NCI-H2107 (cell line): ENCODE results near the gene RNASE12.
"Not testable (repeated sequence)": the region's sequence is repeated elsewhere in the genome, so short reads cannot be mapped to it uniquely, and the experiment has no call there.

Experiments
- DNase-seq: peaks from one replicate; lab custom pipeline; 2025; lab: John Stamatoyannopoulos, UW

Gene RNASE12

DNA sequence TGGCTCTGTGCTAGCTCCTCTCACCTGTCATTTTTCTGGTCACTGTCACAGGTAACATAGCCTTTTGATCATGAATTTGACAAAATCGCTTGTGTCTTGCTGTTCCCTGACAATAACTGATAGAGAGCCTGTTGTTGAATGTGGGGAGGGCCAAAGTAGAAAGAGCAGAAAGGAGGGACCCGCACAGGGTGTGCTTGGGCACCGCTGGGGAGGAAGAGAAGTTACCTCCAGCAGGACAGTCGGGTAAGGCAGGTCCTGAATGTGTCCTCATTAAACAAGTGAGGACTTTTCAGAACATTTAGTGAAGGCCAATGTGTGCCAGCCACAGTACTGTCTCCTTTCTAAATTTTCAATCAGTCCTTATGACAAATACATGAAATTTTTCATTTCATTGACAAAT is at the start of gene RNASE12:
Gene RNASE12, minus strand, starts transcription at position 142 of the 400 bp plus-strand sequence. CDS start 653 bp downstream, outside the sequence.
- no peak for DNase-seq

GRCh38 chr14:20632831-20633691 is 41.9 kb upstream of the RNASE12 start:
- no peak for DNase-seq

DNA sequence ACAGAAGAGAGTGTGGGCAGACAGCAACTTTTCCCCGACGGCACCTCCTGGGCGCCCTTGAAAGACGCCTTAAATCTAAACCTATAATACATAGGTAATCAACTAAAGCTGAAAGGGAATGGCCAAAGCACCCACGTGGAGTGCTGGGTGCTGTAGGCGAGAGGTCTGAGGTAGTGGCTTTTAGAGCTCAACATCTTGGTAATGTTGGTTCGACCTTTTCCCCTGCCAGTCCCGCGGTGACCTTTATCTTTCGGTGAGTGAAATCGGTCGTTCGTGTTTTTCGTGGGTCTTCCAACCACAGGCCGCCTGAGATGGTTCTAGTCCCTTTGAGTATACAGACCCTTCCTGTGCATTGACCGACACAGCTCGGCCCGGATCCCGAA is 41.3 kb upstream of the RNASE12 start:
- DNase-seq: no peak

- DNase-seq: no peak
These were observed 40.8 kb upstream of the RNASE12 start for GRCh38 chr14:20631880-20632389.

DNA sequence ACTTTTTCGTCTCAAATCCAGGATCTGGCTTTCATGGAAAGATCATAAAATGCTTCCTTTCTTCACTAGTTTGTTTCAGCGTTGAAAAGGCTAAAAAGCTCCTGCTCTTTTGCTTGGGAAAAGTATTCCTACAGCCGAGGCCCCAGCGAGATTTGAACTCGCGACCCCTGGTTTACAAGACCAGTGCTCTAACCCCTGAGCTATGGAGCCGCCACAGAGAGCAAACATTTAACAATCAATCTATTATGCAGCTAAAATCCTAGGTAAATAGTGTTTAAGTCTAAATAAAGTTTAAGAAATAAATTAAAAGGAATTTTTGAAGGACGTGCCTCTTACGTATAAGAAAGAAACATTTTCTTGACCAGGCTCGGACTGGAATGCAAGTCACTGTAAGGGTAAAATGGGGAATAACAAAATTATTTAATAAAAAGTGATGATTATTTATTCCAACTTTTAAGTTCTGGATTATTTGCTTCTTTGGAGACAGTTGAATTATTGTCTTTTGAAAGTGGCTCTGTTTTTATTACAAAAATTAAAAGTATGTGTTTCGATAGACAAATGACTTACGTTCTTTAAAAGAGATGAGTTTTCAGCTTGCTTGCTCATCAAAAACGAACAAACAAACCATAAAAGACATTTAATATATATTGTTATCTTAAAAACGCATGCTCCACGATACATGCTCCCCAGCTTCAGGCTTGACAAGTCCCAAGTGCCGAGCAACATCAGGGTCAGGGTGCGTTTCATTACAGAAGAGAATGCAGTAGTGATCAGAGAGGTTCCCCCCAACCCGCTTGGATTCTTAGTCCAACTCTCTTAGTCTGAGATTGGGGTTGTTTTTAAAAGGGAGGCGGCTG is 40.1 kb upstream of the RNASE12 start:
- no peak for DNase-seq

- no peak for DNase-seq
These were observed 39.3 kb upstream of the RNASE12 start for GRCh38 chr14:20630340-20631022.

GRCh38 chr14:20628063-20628854 is 37.1 kb upstream of the RNASE12 start:
- DNase-seq: no peak

DNA sequence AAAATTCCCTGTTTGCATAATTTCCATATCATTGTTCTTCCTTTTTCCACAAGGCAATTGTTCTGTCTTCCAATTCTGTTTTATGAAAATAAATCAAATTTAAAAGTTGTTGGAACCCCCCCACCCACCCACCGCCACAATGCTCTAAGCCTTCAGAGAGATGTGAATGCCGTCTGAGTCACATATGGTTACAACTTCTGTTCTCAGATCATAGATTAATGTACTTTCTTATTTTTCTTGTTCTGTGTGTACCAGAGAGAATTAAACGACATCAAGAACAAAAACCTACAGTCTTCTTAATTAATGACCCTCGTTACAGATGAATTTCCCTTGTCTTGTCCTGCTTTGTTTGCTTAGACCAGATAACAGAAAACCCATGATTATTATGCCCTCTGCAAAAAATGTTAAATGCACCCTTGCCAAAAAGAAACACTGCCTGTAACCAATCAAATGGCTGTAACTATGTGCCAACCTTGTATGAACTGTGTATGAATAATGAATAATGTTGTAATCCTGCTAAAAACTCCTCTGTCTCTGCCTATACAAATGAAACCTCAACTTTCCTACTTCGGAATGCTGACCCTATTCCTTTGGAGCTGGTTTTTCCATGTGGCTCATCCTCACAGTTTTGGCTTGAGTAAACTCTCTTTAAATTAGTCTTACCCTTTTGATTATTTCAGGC is 36.3 kb upstream of the RNASE12 start:
- DNase-seq: no peak

GRCh38 chr14:20626274-20626673 is 35.1 kb upstream of the RNASE12 start:
- no peak for DNase-seq

GRCh38 chr14:20624495-20625070 is 33.4 kb upstream of the RNASE12 start:
- no peak for DNase-seq

GRCh38 chr14:20623798-20624197 is 32.6 kb upstream of the RNASE12 start:
- no peak for DNase-seq

DNA sequence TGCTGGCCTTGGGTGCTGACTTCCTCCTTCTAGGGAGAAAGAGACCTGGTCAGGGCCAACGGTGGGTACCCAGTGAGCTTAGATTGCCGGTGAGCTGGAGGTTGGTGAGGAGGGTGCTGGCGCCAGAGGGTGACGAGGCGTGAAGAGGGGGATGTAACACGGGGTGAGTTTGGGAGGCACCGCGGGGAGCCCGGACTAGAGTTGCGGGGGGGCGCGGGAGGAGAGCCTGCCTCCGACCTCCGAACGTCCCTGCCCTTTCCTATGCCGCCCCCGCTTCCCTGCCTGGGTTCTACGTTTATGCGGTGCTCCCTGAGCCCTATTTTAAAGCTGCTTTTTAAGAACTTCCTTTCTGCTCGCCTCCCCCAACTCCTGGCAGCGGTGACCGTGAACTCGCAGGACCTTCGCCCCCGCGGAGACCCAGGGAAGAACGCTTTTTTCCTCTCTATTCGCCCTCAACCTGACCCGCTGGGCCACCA is 31.7 kb upstream of the RNASE12 start:
- DNase-seq: no peak

DNA sequence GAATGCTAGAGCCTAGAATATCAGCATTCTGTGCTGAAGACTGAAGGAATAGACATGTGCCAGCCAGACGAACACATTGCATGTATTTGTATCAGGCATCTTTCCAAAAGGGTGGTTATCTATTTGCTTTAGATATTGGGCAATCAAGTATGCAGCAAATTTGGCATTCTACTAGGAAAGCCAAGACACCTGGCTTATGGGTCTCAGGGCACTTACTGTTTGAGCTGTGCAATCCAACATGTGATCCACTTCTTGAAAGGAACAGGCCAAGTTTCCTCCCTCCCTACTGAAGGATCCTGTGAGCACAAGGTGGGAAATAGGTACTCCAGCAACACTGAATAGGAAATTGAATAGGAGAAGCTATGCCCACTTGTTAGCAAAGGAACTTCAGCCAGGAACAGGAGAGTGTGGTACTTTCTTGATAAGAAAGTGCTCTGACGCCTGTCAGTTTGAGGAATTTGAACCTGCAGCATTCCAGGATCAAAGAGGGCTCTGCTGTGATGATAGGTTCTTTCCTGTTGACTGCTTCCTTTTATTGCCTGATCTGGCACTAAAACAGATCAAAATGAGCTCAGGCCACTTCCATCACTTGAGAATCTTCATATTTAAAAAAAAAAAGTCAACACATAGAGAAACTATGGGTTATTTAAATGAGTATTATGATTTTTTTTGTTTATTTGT is 29.8 kb upstream of the RNASE12 start:
- DNase-seq: no peak

GRCh38 chr14:20619688-20620087 is 28.5 kb upstream of the RNASE12 start:
- DNase-seq: not testable (repeated sequence)

DNA sequence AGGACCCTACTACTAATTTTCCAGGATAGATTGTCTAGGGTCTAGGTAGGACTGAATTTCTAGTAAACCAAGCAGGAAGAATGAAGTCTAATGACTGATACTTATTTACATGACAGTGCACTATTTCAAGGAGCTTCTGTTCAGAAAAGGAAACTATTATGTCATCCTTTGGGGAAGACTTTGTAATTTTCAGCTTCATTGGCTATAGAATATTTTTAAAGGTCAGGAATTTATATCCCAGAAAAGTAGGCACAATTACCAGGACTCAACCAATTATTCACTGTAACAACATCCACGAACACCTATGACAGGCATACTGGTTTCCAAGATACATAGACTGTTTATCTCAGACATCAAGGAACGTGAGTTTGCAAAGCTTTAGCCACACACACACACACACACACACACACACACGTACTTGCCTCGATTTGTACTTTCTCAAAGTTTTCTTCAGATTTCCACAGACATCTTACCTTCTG is 27.1 kb upstream of the RNASE12 start:
- DNase-seq: no peak

DNA sequence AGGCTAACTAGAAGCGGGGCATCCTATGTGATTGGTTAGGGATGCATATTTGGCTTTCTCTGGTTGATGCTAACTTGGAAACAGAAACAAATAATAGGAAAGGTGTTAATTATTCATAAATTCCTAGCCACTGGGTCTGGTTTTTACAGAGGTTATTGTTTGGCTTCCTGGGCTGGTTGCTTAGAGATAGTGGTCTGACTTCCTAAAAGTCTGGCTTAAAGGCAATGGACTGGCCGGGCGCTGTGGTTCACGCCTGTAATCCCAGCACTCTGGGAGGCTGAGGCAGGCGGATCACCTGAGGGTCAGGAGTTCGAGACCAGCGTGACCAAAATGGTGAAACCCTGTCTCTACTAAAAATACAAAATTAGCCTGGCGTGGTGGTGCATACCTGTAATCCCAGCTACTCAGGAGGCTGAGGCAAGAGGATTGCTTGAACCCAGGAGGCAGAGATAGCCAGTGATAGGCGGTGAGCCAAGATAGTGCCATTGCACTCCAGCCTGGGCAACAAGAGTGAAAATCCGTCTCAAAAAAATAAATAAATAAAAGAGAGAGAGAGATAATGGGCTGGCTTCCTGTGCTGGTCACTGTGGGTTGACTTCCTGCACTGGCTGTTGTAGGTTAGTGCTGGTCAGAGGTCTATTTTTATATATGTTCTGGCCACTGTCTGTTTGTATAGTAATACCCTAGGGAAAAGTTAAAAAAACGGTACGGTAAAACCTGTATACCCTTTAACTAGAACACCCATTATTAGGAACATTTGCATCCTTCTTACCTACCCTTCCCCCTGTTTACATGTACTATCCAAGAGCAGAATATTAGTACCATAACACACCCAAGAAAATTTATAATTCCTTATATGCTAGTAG is 26.2 kb upstream of the RNASE12 start:
- DNase-seq: no peak

DNA sequence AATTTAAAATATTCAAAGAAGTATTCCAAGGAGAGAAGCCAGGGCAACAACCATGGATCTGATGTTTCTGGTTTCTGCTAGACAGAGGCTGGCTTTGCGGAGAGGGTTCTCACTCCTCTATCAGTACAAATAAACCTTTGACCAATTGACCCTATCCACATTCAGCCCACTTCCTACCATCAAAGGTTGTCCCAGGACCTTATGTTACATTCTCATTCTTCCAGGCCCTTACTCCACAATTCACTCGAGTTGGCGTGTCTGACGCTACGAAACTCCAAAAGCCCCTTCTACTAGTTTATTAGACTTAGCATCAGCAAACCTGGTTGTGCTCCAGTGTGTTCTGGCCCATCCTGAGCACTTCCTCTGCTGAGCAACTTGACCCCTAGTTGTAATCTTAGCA is 24.8 kb upstream of the RNASE12 start:
- DNase-seq: no peak

DNA sequence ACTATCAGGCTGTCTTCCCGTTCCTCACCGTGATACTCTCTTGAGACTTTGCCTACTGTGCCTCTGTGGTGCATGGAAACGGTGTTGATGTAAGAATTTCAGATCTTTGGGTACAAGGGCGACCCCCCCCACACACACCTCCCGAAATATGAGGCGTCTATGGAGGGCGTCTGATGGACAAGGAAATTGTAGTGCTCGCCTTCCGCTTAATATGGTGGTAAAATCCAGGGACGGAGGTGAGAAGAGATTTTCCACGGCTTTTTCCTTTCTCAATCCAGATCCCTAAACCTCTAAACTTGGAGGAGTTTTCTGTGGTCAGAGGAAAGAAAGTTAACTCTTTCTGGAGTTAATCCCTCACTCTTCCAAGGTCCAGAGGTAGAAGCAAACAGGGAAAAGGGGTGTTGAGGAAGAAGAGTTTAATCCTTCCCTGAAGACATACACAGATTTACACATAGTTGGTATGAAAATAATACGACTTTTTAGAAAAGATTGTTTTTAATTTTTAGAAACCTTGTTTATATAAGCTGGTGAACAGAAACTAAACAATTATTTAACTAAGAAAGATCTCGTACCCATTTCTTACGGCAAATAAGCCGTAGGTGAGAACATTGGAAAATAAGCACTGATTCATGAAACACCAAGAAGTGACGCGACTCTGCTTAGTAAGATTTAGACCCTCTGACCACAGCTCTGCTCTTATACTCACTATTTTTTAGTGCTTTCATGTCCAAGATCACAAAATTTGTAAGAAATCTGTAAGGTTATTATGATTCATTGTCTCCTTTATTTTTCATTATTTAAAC is 23.1 kb upstream of the RNASE12 start:
- no peak for DNase-seq
